Ectodermal cell (in vitro differentiated cells): Measurements from ENCODE around the gene CC2D1A.

Experiments used
- H3K27ac ChIP-seq: 2 replicates; pipeline ENCODE4 v1.7.0; 2013; ENCODE audit warnings: mild to moderate bottlenecking, low read depth, low read length; ENCODE audit not compliant: insufficient read depth, poor library complexity, severe bottlenecking
- H3K27me3 ChIP-seq: 2 replicates; pipeline ENCODE4 v1.7.0; 2013; ENCODE audit warnings: mild to moderate bottlenecking, low read length; ENCODE audit not compliant: insufficient read depth, control insufficient read depth, poor library complexity, severe bottlenecking
- H3K36me3 ChIP-seq: one replicate; pipeline ENCODE4 v1.7.0; 2013; ENCODE audit warnings: low read length; ENCODE audit not compliant: control insufficient read depth, insufficient read depth
- H3K4me1 ChIP-seq: one replicate; pipeline ENCODE4 v1.7.0; 2013; ENCODE audit warnings: low read length; ENCODE audit not compliant: control insufficient read depth, insufficient read depth
- H3K4me3 ChIP-seq: 2 replicates; pipeline ENCODE4 v1.7.0; 2013; ENCODE audit warnings: low read depth, low read length, control low read depth; ENCODE audit not compliant: insufficient read depth
- H3K9me3 ChIP-seq: 2 replicates; pipeline ENCODE4 v1.7.0; 2013; ENCODE audit warnings: mild to moderate bottlenecking, low read length, moderate library complexity; ENCODE audit not compliant: control insufficient read depth
- WGBS, 2 experiments: methylation state at CpG; one replicate each; pipeline ENCODE4 v1.1.7; 2013; ENCODE audit warnings: missing lambda C conversion rate in 2 of 2; 5-methylcytosine and 5-hydroxymethylcytosine counted together

Gene CC2D1A

DNA sequence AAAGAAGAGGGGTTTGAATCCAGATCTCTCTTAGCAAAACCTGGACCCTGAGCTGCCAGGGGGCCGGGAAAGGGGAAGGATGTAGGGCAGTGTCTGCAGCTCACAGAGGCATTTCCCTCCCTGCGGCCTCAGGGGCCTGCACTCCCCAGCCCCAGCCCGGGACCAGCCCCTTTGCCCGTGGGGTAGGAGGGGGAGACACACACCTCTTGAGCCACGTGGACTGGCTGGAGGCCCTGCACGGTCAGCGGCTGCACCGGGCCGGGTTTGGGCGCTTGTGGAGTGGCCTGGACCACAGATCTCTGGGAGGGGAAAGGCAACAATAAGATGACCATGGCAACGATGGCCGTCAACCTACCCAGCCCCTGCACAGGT, 73.2 kb downstream of the CC2D1A start:
- Histone ChIP-seq H3K27me3 (no peaks in the 10 kb centered on the region), H3K9me3 (no peaks in the 10 kb centered on the region), H3K4me3 (peak overlapping the region; percentile 40), H3K36me3 (no peaks in the 10 kb centered on the region), H3K27ac (no peak overlapping the region), H3K4me1 (peaks cover 10% of the 10 kb centered on the region)
- WGBS, 2 experiments: 41 to 44% methylated on average over 12 of the region's 12 CpGs

DNA sequence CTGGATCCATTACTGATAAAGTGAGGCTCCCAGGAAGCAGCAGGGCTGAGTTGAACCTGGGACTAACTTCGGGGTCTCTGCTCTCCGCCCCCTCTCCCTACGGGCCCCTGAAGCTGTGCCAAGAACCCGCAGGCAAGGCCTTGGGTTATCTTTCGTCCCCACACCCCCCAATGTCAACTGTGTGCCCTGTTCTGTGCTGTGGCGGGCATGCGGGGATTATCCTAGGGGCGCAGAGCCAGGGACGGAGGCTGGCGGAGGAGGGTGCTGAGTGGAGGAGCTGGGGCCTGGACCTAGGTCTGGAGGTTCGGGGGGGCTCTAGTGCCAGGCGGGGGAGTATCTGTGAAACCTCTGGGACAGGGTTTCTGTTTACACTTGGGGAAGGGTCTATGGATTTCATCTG, 73.7 kb downstream of the CC2D1A start:
- WGBS, 2 experiments: 91 to 92% methylated on average over 11 to 12 of the region's 12 CpGs
- Histone ChIP-seq H3K4me1 (peaks cover 14% of the 10 kb centered on the region), H3K9me3 (no peaks in the 10 kb centered on the region), H3K27ac (no peak overlapping the region), H3K4me3 (no peak overlapping the region), H3K27me3 (no peaks in the 10 kb centered on the region), H3K36me3 (no peaks in the 10 kb centered on the region)

- H3K36me3 ChIP-seq: no peaks in the 10 kb centered on the region
- H3K4me1 ChIP-seq: peaks cover 14% of the 10 kb centered on the region
- no peaks in the 10 kb centered on the region for H3K9me3 ChIP-seq
- no peaks in the 10 kb centered on the region for H3K27me3 ChIP-seq
- no peak overlapping the region for H3K27ac ChIP-seq
- H3K4me3 ChIP-seq: no peak overlapping the region
- WGBS, 2 experiments: 95% methylated on average over 15 of the region's 15 CpGs
Observed at GRCh38 chr19:13980340-13980739, 74.3 kb downstream of the CC2D1A start.
